CD4-positive, alpha-beta T cell (primary cell): ENCODE data around the gene OVAAL. TPM values are rescaled to one million over a fixed set of nuclear protein-coding genes. Genes with fewer than 3 reads are reported as not detected.

ENCODE experiments used
- ATAC-seq: fragments of 200-7000 bp; cut with Tn5 transposase; one replicate; pipeline ENCODE4 v1.10.0; 2022; ENCODE audit warnings: mild to moderate bottlenecking; ENCODE audit not compliant: poor library complexity
- CTCF ChIA-PET: fragments of 350-600 bp; sonication (Branson Sonifier 250); formaldehyde crosslinking; loops from one replicate; lab custom pipeline; 2021; ENCODE audit warnings: antibody characterized with exemption, inconsistent platforms; lab: Charles Lee
- POLR2A ChIA-PET: fragments of 350-600 bp; sonication (Branson Sonifier 250); formaldehyde crosslinking; loops from one replicate; lab custom pipeline; 2021; ENCODE audit warnings: antibody characterized with exemption, inconsistent platforms; lab: Charles Lee
- DNase-seq, 14 experiments: peaks; one replicate each; pipeline ENCODE4 v3.0.0-alpha.2; 2013 to 2020; ENCODE audit warnings: mixed read lengths in 2 of 14
- H3K27ac ChIP-seq, 2 donors: one replicate each; pipeline versions ENCODE4 v1.5.1 to v1.7.0; 2013; ENCODE audit warnings: low read length in 2 of 2, low read depth in 1 of 2, mild to moderate bottlenecking in 1 of 2
- H3K27me3 ChIP-seq, 2 experiments: 1 replicate in 1 of 2; 2 replicates in 1 of 2; pipeline versions ENCODE4 v1.6.1 to v1.7.0; 2013; ENCODE audit warnings: low read length in 2 of 2, control low read depth in 1 of 2, mild to moderate bottlenecking in 1 of 2, moderate library complexity in 1 of 2; ENCODE audit not compliant: insufficient read depth in 2 of 2, control insufficient read depth in 1 of 2
- H3K36me3 ChIP-seq: one replicate; pipeline ENCODE4 v1.6.1; 2013; ENCODE audit warnings: low read length, control low read depth; ENCODE audit not compliant: insufficient read depth
- H3K4me1 ChIP-seq: one replicate; pipeline ENCODE4 v1.6.1; 2013; ENCODE audit warnings: low read length, control low read depth; ENCODE audit not compliant: insufficient read depth
- H3K4me3 ChIP-seq: one replicate; pipeline ENCODE4 v1.5.1; 2013; ENCODE audit warnings: mild to moderate bottlenecking, low read length, moderate library complexity
- H3K9me3 ChIP-seq, 2 experiments: 1 replicate in 1 of 2; 2 replicates in 1 of 2; pipeline versions ENCODE4 v1.6.1 to v1.7.0; 2013; ENCODE audit warnings: low read length in 2 of 2, mild to moderate bottlenecking in 2 of 2, control low read depth in 1 of 2, moderate library complexity in 1 of 2; ENCODE audit not compliant: control insufficient read depth in 1 of 2, insufficient read depth in 1 of 2
- H3K27ac Mint-ChIP-seq: one replicate; pipeline ENCODE4 v1.8.0; 2020; ENCODE audit warnings: mixed read lengths
- H3K27me3 Mint-ChIP-seq: one replicate; pipeline ENCODE4 v1.8.0; 2021; ENCODE audit warnings: mixed read lengths
- H3K36me3 Mint-ChIP-seq: one replicate; pipeline ENCODE4 v1.8.0; 2021; ENCODE audit warnings: low read depth, mixed read lengths
- H3K4me1 Mint-ChIP-seq: one replicate; pipeline ENCODE4 v1.8.0; 2021; ENCODE audit warnings: low read depth, mixed read lengths
- H3K4me3 Mint-ChIP-seq: one replicate; pipeline ENCODE4 v1.8.0; 2020; ENCODE audit warnings: mild to moderate bottlenecking, mixed read lengths
- H3K9me3 Mint-ChIP-seq: one replicate; pipeline ENCODE4 v1.8.0; 2020; ENCODE audit warnings: mixed read lengths
- intact Hi-C, 2 experiments: fragments of 100-400 bp; cut with DNase I in 1 of 2; cut with micrococcal nuclease in 1 of 2; formaldehyde crosslinking; loops; one replicate each; pipeline versions ENCODE4 v1.15.1 to v1.9.0; 2023 to 2025; cut with DNase I, micrococcal nuclease
- total RNA-seq, 174 experiments: library from RNA in 2 of 174; stranded (reverse) in 2 of 174; gene quantifications; one replicate each; pipeline ENCODE4 v1.2.3 and lab custom pipeline; 2021 to 2026
- TF ChIP-seq, protein P1 (sequence below): fragments of 200-600 bp; IDR thresholded peaks from one replicate; pipeline ENCODE4 v1.8.0; 2022; ENCODE audit warnings: antibody characterized with exemption, mild to moderate bottlenecking

The OVAAL gene
- total RNA-seq, 2 experiments from 2014 or later: not detected

DNA sequence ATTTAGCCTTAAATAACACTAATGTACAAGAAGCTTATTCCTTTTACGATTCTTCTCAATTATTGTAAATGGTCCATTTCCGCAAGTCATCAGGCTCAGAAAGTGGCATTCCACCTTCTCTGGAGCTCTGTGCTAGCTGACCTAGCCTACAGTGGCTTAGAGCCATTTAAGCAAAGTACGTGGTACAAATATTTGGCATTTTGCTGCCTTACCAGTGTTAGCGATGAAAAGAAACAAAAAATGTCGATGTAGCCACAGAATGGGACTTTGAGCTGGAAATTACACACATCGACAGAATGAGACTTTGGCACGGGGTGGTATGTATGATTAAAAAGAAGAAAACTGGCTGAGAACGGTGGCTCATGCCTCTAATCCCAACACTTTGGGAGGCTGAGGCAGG is 26.1 kb downstream of the OVAAL start:
- intact Hi-C loops: no loop called here
- no peak overlapping the region for H3K4me3 Mint-ChIP-seq

DNA sequence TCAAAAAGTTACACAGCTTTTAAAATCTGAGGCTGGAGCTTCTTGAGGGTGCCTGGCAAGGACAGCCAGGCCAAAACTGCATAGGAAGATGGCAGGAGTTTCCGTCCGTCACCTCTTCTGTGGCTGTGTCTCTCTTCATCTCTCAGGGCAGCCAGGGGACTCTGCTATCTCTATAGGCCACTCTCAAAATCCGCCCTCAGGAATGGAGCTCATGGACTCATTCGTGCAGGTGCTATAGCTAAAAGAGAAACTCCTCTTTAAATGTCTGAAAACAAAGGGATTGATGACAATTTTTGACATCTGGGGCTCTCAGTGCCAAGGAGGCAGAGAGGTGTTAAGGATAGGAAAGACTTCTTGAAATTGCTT is 27.2 kb downstream of the OVAAL start:
- intact Hi-C loops: no loop called here
- Histone ChIP-seq H3K4me3 (no peak overlapping the region), H3K9me3 (peaks cover 5 to 14% of the 10 kb centered on the region in 2 experiments), H3K27ac (no peak overlapping the region), H3K27me3 (no peaks in the 10 kb centered on the region), H3K4me1 (no peaks in the 10 kb centered on the region), H3K36me3 (no peaks in the 10 kb centered on the region)
- no peak overlapping the region for H3K27ac Mint-ChIP-seq
- TF ChIP-seq, protein P1, sequence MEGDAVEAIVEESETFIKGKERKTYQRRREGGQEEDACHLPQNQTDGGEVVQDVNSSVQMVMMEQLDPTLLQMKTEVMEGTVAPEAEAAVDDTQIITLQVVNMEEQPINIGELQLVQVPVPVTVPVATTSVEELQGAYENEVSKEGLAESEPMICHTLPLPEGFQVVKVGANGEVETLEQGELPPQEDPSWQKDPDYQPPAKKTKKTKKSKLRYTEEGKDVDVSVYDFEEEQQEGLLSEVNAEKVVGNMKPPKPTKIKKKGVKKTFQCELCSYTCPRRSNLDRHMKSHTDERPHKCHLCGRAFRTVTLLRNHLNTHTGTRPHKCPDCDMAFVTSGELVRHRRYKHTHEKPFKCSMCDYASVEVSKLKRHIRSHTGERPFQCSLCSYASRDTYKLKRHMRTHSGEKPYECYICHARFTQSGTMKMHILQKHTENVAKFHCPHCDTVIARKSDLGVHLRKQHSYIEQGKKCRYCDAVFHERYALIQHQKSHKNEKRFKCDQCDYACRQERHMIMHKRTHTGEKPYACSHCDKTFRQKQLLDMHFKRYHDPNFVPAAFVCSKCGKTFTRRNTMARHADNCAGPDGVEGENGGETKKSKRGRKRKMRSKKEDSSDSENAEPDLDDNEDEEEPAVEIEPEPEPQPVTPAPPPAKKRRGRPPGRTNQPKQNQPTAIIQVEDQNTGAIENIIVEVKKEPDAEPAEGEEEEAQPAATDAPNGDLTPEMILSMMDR: no peak
- peaks cover 5% of the 10 kb centered on the region for H3K9me3 Mint-ChIP-seq
- POLR2A ChIA-PET: no interaction called here
- CTCF ChIA-PET: no interaction called here
- H3K4me1 Mint-ChIP-seq: no peaks in the 10 kb centered on the region
- H3K4me3 Mint-ChIP-seq: no peak overlapping the region
- ATAC-seq: no peak
- H3K27me3 Mint-ChIP-seq: peaks cover 3% of the 10 kb centered on the region
- no peak for DNase-seq
- H3K36me3 Mint-ChIP-seq: no peaks in the 10 kb centered on the region

More for the DNA sequence above, 26.1 kb downstream of the OVAAL start:
- Histone ChIP-seq H3K27me3 (no peaks in the 10 kb centered on the region), H3K9me3 (peaks cover 5 to 14% of the 10 kb centered on the region in 2 experiments), H3K36me3 (no peaks in the 10 kb centered on the region), H3K27ac (no peak overlapping the region), H3K4me3 (no peak overlapping the region), H3K4me1 (no peaks in the 10 kb centered on the region)
- Mint-ChIP-seq H3K27ac (no peak overlapping the region), H3K36me3 (no peaks in the 10 kb centered on the region), H3K27me3 (peaks cover 3% of the 10 kb centered on the region), H3K9me3 (peaks cover 5% of the 10 kb centered on the region), H3K4me1 (no peaks in the 10 kb centered on the region)
- ChIA-PET CTCF (no interaction called here), POLR2A (interaction anchor here (0.5 kb wide), 1 partner anchor 24 kb away, joined by 3 read pairs; no protein-coding TSS in a partner anchor)
- TF ChIP-seq, protein P1: no peak
- DNase-seq (no peak), ATAC-seq (no peak)

DNA sequence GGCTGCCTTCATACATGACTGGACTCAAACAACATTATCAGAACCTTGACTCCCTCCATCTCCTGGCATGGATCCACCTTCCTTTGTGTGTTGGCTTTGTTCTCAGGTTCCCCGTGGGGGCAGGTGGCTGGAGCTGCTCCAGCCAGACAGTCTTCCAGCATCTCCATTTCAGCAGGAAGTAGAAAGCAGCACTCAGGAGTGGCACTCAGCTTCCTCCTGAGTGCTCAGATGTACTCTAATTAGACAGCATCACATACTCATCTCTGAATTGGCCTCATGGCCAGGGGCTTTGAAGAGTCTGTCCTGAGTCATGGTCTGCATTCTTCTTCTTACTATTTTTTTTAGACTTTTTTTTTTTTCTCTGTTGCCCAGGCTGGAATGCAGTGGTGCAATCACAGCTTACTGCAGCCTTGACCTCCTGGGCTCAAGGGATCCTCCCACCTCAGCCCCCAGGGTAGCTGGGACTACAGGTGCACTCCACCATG is 27.9 kb downstream of the OVAAL start:
- Mint-ChIP-seq H3K9me3 (peaks cover 5% of the 10 kb centered on the region), H3K4me1 (no peaks in the 10 kb centered on the region), H3K36me3 (no peaks in the 10 kb centered on the region), H3K27me3 (peaks cover 3% of the 10 kb centered on the region), H3K4me3 (no peak overlapping the region), H3K27ac (no peak overlapping the region)
- ATAC-seq: no peak
- Histone ChIP-seq H3K27ac (no peak overlapping the region), H3K4me3 (no peak overlapping the region), H3K27me3 (no peaks in the 10 kb centered on the region), H3K9me3 (peaks cover 5 to 14% of the 10 kb centered on the region in 2 experiments), H3K4me1 (no peaks in the 10 kb centered on the region), H3K36me3 (no peaks in the 10 kb centered on the region)
- ChIA-PET CTCF (no interaction called here), POLR2A (no interaction called here)
- intact Hi-C loops: no loop called here
- no peak for DNase-seq
- TF ChIP-seq, protein P1: no peak
